GM20000 (cell line): ENCODE data around the gene DIS3L2.

ENCODE experiments used
- DNase-seq: peaks from one replicate; pipeline ENCODE4 v3.0.0; 2012; ENCODE audit warnings: low spot score
- TF ChIP-seq, protein P1 (sequence below): IDR thresholded peaks from 2 replicates; pipeline ENCODE4 v1.5.1; 2012; ENCODE audit warnings: mild to moderate bottlenecking, control low read depth; ENCODE audit errors: extremely low read depth, missing control alignments

Gene DIS3L2, protein sequence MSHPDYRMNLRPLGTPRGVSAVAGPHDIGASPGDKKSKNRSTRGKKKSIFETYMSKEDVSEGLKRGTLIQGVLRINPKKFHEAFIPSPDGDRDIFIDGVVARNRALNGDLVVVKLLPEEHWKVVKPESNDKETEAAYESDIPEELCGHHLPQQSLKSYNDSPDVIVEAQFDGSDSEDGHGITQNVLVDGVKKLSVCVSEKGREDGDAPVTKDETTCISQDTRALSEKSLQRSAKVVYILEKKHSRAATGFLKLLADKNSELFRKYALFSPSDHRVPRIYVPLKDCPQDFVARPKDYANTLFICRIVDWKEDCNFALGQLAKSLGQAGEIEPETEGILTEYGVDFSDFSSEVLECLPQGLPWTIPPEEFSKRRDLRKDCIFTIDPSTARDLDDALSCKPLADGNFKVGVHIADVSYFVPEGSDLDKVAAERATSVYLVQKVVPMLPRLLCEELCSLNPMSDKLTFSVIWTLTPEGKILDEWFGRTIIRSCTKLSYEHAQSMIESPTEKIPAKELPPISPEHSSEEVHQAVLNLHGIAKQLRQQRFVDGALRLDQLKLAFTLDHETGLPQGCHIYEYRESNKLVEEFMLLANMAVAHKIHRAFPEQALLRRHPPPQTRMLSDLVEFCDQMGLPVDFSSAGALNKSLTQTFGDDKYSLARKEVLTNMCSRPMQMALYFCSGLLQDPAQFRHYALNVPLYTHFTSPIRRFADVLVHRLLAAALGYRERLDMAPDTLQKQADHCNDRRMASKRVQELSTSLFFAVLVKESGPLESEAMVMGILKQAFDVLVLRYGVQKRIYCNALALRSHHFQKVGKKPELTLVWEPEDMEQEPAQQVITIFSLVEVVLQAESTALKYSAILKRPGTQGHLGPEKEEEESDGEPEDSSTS

GRCh38 chr2:231961349-231962166 lies at the start of gene DIS3L2:
Gene DIS3L2, plus strand, starts transcription at chr2:231961713. Its CDS starts 53,215 bp downstream, at chr2:232014928.
- TF ChIP-seq, protein P1, sequence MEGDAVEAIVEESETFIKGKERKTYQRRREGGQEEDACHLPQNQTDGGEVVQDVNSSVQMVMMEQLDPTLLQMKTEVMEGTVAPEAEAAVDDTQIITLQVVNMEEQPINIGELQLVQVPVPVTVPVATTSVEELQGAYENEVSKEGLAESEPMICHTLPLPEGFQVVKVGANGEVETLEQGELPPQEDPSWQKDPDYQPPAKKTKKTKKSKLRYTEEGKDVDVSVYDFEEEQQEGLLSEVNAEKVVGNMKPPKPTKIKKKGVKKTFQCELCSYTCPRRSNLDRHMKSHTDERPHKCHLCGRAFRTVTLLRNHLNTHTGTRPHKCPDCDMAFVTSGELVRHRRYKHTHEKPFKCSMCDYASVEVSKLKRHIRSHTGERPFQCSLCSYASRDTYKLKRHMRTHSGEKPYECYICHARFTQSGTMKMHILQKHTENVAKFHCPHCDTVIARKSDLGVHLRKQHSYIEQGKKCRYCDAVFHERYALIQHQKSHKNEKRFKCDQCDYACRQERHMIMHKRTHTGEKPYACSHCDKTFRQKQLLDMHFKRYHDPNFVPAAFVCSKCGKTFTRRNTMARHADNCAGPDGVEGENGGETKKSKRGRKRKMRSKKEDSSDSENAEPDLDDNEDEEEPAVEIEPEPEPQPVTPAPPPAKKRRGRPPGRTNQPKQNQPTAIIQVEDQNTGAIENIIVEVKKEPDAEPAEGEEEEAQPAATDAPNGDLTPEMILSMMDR: no peak
- DNase-seq: peak; percentile 94

DNA sequence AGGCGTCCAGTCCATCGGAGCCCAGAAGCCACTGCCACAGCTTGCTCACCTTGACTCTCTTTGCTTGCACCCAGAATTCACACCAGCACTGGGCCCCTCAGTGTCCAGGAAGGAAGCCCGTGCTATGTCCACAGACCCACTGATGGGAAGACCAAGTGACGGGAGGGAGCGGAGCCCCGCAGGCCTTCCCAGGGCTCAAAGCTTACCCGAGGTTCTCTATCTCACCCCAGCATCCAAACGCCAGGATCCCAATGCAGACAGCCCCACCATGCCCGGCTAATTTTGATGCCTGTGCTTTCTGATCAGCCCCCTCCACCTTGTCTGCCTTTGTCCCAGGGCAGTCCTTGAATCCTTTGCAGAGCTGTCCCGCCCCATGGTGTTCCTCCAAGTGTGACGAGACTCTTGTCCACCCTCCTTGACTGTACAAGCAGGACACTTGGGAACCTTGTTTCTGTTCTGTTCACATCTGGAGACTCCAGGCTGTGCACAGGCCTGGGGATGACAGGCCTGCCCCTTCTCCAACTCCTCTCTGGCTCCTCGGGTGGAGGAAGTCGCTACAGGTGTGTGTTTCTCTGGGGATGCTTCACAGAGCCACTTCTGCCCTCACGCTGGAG lies 47.3 kb upstream of the DIS3L2 start:
- DNase-seq: no peak
- TF ChIP-seq, protein P1: no peak

DNA sequence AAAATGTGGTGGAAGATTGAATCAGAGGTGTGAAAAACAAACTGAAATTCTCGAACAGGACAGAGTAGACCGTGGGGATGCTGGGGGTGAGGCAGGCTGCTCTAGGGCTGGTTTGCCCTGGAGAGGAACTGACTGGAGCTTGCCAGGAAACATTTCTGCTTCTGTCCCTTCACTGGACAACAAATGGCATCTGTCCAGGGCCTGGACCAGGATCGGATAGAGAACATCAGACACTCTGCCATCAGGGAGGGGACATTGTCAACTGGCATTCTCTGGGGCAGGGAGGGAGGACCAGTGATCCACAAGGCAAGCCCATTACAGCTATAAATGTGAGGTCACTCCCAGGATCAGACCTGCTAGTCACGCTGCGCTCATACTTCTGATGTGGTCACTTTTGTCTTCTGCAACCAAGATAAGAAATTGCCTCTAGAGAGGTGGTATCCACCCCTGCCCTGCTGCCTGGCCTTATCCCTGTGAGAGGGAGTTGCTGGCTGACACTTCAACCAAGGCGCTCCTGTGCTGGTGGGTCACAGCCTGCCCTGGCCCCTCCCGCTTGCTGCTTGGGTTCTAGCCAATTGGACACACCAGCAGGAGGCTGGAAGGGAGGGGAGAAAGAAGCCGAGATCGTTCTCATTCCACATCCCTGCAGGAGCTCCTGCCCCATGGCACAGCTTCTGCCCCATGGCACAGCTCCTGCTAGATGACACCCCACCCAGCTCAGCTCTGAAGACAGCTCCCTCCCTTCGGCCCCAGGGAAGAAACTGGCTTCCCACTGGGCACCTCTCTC lies 44.0 kb upstream of the DIS3L2 start:
- TF ChIP-seq, protein P1: no peak
- DNase-seq: no peak

DNA sequence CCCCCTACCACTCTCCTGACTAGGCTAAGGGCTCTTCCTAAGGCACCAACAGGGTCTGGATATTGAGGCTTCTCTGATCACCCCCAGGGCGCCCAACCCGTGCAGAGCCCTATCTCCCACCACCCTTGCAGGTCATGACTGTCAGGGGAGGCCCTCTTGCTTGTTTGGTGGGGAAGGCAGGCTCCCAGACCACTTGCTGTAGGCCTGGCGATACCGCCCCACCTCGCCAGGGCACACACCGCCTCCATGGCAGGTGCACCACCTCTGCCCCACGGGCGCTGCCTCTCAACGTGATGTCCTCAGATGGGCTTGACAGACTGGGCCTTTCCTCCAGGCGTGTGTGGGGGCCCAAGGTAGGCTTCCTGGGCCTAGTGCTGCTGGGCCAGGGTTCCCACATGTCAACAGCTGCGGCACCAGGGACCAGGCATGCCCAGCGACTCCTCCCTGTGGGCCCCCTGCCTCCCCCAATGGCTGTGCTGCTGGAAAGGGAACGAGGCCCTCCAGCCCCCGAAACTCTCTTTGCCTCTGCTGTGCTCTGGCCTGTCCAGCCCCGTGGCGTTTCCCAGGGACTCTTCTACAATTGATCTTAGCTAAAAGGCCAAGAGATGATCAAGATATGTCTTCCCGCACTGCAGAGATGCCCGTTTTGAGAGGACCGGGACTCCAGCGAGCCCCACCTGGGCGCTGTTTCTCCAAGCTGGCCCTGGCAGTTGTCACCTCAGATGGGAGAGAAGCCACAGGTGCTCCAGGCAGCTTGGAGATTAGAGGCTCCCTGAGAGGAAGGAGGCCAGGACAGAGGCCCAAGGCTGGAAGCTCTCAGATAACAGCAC lies 42.8 kb upstream of the DIS3L2 start:
- TF ChIP-seq, protein P1: no peak
- no peak for DNase-seq

DNA sequence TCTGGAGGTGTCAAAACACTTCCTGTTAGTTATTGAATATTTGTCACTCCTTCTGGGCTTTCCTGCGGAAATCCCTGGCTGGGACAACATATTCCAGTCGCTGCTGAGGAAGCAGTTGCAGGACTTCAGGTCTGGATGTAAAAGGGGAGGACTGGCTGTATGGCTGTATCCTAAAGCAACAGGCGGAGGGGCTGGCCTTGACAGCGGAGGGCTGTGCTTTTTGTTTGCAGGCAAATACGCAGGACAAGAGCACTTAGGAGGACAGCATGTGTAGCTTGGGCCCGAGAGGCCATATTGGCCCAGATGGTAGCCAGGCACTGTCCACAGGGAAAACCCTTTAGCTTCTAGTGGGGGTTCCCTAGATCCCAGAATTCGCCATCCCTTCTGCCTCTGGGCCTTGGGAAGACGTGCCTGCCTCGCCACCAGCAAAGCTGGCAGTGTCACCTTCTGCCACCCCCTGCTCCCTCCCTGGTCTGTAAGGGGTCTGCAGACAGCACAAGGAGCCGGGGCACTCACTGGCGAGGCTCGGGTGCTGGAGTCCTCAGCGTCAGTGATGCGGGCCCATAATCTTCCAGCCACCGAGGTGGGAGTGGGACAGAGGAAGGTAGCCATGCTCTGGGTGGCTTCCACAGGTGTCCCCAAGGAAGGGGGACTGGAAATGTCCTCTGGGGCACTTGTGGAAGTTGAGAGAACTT lies 42.0 kb upstream of the DIS3L2 start:
- DNase-seq: no peak
- TF ChIP-seq, protein P1: no peak
